Measurements from ENCODE around the gene PSAT1.

PSAT1 gene

GRCh38 chr9:78370991-78371390 is 74.1 kb downstream of the PSAT1 start:
- no peak for DNase-seq

GRCh38 chr9:78371981-78372380 is 75.1 kb downstream of the PSAT1 start:
- no peak for DNase-seq

All from NCI-H1092 (cell line).